Measurements from ENCODE around the gene FALEC. TPM values are rescaled to one million over a fixed set of nuclear protein-coding genes. Genes with fewer than 3 reads are reported as not detected.
A peak's percentile ranks its signal among the peaks of the same experiment; 100 is the strongest.

The FALEC gene
- total RNA-seq, 4 donors from 2014 or later: 0.88 to 1.0 TPM; not detected in 2

DNA sequence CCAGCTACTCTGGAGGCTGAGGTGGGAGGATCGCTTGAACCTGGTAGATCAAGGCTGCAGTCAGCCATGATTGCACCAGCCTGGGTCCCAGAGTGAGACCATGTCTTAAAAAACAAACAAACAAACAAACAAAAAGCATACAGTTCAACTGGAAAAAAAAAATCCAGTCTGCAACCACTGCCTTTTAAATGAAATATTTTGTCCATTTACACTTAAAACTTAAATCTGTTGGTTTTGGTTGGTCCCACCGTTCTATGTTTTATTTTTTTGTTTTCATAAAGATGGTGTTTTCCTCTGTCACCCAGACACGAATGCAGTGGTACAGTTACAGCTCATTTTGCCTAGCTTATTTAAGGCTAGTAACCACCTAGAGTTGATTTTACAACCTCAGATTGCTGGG, 9.8 kb downstream of the FALEC start:
- Histone ChIP-seq H3K9me3 (no peaks in the 10 kb centered on the region), H3K36me3 (no peaks in the 10 kb centered on the region), H3K4me1 (no peaks in the 10 kb centered on the region), H3K27ac (no peak overlapping the region), H3K4me3 (no peak overlapping the region), H3K27me3 (no peaks in the 10 kb centered on the region)
- DNase-seq: no peak
- intact Hi-C loops (cut with DNase I; ENCODE audit: low total_unique reads): no loop called here
- TF ChIP-seq POLR2A (IDR thresholded peaks at IDR 0.05): no peak
- TF ChIP-seq, protein P1, sequence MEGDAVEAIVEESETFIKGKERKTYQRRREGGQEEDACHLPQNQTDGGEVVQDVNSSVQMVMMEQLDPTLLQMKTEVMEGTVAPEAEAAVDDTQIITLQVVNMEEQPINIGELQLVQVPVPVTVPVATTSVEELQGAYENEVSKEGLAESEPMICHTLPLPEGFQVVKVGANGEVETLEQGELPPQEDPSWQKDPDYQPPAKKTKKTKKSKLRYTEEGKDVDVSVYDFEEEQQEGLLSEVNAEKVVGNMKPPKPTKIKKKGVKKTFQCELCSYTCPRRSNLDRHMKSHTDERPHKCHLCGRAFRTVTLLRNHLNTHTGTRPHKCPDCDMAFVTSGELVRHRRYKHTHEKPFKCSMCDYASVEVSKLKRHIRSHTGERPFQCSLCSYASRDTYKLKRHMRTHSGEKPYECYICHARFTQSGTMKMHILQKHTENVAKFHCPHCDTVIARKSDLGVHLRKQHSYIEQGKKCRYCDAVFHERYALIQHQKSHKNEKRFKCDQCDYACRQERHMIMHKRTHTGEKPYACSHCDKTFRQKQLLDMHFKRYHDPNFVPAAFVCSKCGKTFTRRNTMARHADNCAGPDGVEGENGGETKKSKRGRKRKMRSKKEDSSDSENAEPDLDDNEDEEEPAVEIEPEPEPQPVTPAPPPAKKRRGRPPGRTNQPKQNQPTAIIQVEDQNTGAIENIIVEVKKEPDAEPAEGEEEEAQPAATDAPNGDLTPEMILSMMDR (IDR thresholded peaks at IDR 0.05): no peak

DNA sequence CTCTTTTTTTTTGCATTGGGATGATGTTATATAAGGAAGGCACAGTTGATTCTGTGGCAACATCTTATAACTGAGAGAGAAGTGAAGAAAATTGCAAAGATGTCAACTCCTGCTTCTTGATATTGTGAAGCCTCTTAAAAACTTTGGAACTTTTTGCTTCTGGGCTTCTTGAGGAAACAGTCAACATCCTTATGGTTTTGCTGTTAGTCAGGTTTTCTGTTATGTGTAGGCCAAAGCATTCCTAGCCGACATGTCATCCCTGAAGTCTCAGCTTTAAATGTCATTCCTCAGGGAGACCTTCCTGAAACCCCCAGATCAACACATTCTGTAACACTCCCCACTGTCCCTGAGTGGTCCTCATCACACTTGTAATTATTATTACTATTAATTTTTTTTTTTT, 12.6 kb downstream of the FALEC start:
- no peak for TF ChIP-seq POLR2A (IDR thresholded peaks at IDR 0.05)
- TF ChIP-seq, protein P1 (IDR thresholded peaks at IDR 0.05): no peak
- no peaks in the 10 kb centered on the region for H3K9me3 ChIP-seq
- intact Hi-C loops (cut with DNase I; ENCODE audit: low total_unique reads): no loop called here

DNA sequence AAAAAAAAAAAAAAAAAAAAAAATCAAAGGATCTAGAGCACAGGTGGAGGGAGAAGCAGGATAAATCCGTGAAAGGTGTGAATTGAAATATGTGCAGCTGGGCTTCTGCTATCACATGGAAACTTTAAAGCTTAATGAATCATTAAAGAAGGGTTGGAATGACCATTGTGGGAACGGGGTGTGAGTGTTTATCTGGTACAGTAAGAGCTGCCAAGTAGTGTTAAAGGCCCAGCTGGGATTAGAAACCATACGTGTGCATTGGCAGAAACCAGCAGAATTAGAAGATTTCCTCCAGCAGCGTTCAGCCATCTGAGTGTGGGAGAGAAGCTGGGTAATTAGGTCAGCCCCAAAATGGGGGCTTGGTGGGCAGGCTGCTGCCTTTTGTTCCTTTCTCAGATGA, 13.5 kb downstream of the FALEC start:
- H3K36me3 ChIP-seq: no peaks in the 10 kb centered on the region
- TF ChIP-seq, protein P1 (IDR thresholded peaks at IDR 0.05): no peak
- TF ChIP-seq POLR2A (IDR thresholded peaks at IDR 0.05): no peak
- intact Hi-C loops (cut with DNase I; ENCODE audit: low total_unique reads): no loop called here
- H3K4me3 ChIP-seq: no peak overlapping the region
- H3K27me3 ChIP-seq: no peaks in the 10 kb centered on the region
- DNase-seq: no peak
- H3K9me3 ChIP-seq: no peaks in the 10 kb centered on the region
- peaks cover 3 to 5% of the 10 kb centered on the region in 2 donors for H3K4me1 ChIP-seq
- H3K27ac ChIP-seq: no peak overlapping the region

More for the DNA sequence above, 12.6 kb downstream of the FALEC start:
- no peak for DNase-seq
- H3K27ac ChIP-seq: no peak overlapping the region
- no peak overlapping the region for H3K4me3 ChIP-seq
- no peaks in the 10 kb centered on the region for H3K36me3 ChIP-seq
- no peaks in the 10 kb centered on the region for H3K27me3 ChIP-seq
- peaks cover 3 to 5% of the 10 kb centered on the region in 2 donors for H3K4me1 ChIP-seq

DNA sequence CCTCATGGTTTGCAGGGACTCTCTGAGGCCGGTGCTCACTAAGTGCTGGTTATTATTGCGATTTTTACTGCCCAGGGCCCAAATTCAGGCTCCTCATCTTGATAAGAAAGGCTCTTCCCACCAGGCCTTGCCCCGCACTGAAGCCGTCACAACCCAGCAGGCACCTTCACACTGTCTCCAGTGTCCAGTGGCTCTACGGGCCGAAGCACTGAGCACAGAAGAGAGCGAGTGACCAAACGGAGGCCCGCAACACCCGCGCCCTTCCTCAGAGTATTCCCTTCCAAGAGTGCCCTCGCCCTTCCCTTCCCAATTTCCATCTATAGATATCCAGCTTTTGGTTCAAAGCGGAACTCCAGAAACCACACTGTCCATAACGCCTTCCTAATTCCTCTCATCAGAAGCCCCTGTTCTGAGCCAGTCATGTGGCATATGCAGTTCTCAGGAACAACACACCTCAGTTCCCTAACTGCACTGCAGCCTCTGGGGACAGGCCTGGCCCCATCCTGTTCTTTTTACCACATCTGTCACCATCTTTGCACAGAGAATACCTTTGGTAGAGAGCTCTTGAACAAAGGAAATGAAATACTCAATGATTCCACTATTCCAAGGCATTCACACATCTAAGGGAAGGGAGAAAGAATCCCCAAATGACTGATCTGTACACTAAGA, 15.1 kb downstream of the FALEC start:
- Histone ChIP-seq H3K27me3 (no peaks in the 10 kb centered on the region), H3K36me3 (no peaks in the 10 kb centered on the region), H3K9me3 (no peaks in the 10 kb centered on the region), H3K4me3 (no peak overlapping the region), H3K27ac (no peak overlapping the region), H3K4me1 (peaks cover 3 to 5% of the 10 kb centered on the region in 2 donors)
- TF ChIP-seq, protein P1 (IDR thresholded peaks at IDR 0.05): no peak
- TF ChIP-seq POLR2A (IDR thresholded peaks at IDR 0.05): no peak
- no peak for DNase-seq
- intact Hi-C loops (cut with DNase I; ENCODE audit: low total_unique reads): loop anchor here (10.0 kb wide), 1 partner anchor 66 kb away; no protein-coding TSS in a partner anchor

DNA sequence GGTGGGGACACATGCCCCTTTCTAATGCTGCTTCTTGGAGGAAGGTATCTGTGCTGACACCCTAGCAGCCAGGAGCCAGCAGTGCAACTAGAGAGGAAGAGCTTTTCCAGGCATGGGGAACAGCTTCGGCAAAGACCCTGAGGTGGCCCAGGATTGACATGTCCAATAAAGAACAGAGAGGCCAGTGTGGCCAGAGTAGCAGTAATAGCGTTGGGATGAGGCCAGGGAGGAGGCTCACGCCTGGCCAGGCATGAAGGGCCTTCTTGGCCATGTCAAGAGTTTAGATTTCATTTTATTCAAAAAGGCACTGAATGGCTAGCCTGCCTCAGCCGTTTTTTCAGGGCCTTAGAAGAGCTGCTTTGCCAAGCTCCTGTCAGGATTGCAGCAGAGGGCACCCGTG, 17.3 kb downstream of the FALEC start:
- Histone ChIP-seq H3K27ac (peak overlapping the region; percentile 75 to 76), H3K9me3 (no peaks in the 10 kb centered on the region), H3K4me1 (peaks cover 3 to 5% of the 10 kb centered on the region in 2 donors), H3K4me3 (no peak overlapping the region), H3K36me3 (no peaks in the 10 kb centered on the region), H3K27me3 (no peaks in the 10 kb centered on the region)
- TF ChIP-seq POLR2A (IDR thresholded peaks at IDR 0.05): no peak
- TF ChIP-seq, protein P1 (IDR thresholded peaks at IDR 0.05): no peak
- no peak for DNase-seq
- intact Hi-C loops (cut with DNase I; ENCODE audit: low total_unique reads): loop anchor here (10.0 kb wide), 1 partner anchor 68 kb away; no protein-coding TSS in a partner anchor

All from uterus (tissue), 4 donors.